HL-60 (cell line): ENCODE data around the gene ANKH.

Experiments used
- DNase-seq, 2 experiments: peaks; one replicate each; pipeline ENCODE4 v3.0.0-alpha.2; 2010 to 2020; ENCODE audit warnings: low read depth in 1 of 2, low spot score in 1 of 2
- H3K27ac ChIP-seq: fragments of 250-450 bp; sonication (Bioruptor Pico); replicated peaks from 2 replicates; pipeline ENCODE4 v1.5.1; 2020; ENCODE audit warnings: mild to moderate bottlenecking, moderate library complexity
- H3K27me3 ChIP-seq: fragments of 250-450 bp; sonication (Bioruptor Pico); 2 replicates; pipeline ENCODE4 v1.5.1; 2021; ENCODE audit warnings: mild to moderate bottlenecking, moderate library complexity; ENCODE audit not compliant: insufficient read depth, poor library complexity, severe bottlenecking
- H3K4me3 ChIP-seq: replicated peaks from 2 replicates; pipeline ENCODE4 v1.5.1; 2011; ENCODE audit warnings: mild to moderate bottlenecking, control low read depth, low read length; ENCODE audit not compliant: insufficient read depth
- CTCF ChIP-seq: IDR thresholded peaks from one replicate; pipeline ENCODE4 v1.5.1; 2011; ENCODE audit warnings: low read length, control low read depth, inconsistent platforms; ENCODE audit not compliant: insufficient read depth
- GABPA ChIP-seq: IDR thresholded peaks from 2 replicates; pipeline ENCODE4 v1.6.1; 2012; ENCODE audit warnings: low read depth
- POLR2AphosphoS5 ChIP-seq: IDR thresholded peaks from 2 replicates; pipeline ENCODE4 v1.6.1; 2012; ENCODE audit warnings: low read depth
- REST ChIP-seq: IDR thresholded peaks from 2 replicates; pipeline ENCODE4 v1.6.1; 2012; ENCODE audit warnings: low read depth; ENCODE audit not compliant: insufficient replicate concordance
- SPI1 ChIP-seq: IDR thresholded peaks from 2 replicates; pipeline ENCODE4 v1.6.1; 2012; ENCODE audit warnings: low read depth, mild to moderate bottlenecking, borderline replicate concordance

The ANKH gene

GRCh38 chr5:14728459-14728938 lies 143.1 kb downstream of the ANKH start:
- DNase-seq = no peak
- H3K4me3 ChIP-seq = no peak overlapping the region
- TF ChIP-seq POLR2AphosphoS5 (no peak), GABPA (no peak), SPI1 (no peak), CTCF (no peak), REST (no peak)
- H3K27ac ChIP-seq = no peak overlapping the region
- H3K27me3 ChIP-seq = peaks cover 8% of the 10 kb centered on the region

GRCh38 chr5:14727928-14728458 lies 143.6 kb downstream of the ANKH start:
- Histone ChIP-seq H3K27me3 (peaks cover 8% of the 10 kb centered on the region), H3K27ac (no peak overlapping the region), H3K4me3 (no peak overlapping the region)
- DNase-seq = no peak
- TF ChIP-seq SPI1 (no peak), POLR2AphosphoS5 (no peak), REST (no peak), GABPA (no peak), CTCF (no peak)

GRCh38 chr5:14727428-14727865 lies 144.1 kb downstream of the ANKH start:
- H3K4me3 ChIP-seq = no peak overlapping the region
- no peak for TF ChIP-seq POLR2AphosphoS5
- no peak for TF ChIP-seq REST
- no peak for TF ChIP-seq SPI1
- TF ChIP-seq GABPA = no peak
- peak; percentile 94 for TF ChIP-seq CTCF
- peaks cover 8% of the 10 kb centered on the region for H3K27me3 ChIP-seq
- peak; percentile 28 to 58 for DNase-seq
- no peak overlapping the region for H3K27ac ChIP-seq
